IMR-90 (cell line): ENCODE data around the gene SIPA1L3. TPM values are rescaled to one million over a fixed set of nuclear protein-coding genes. Genes with fewer than 3 reads are reported as not detected.

Source experiments
- ATAC-seq: fragments of 200-7000 bp; cut with Tn5 transposase; 2 replicates; pipeline ENCODE4 v1.9.1; 2020; ENCODE audit warnings: low read depth, mild to moderate bottlenecking, moderate library complexity
- BruUV-seq: library from RNA; stranded (reverse); fragments of 400-500 nt; replicated peaks from 2 replicates; lab custom pipeline; 2021; lab: Mats Ljungman, UMichigan
- CTCF ChIA-PET: fragments of 300-600 bp; formaldehyde crosslinking; extraction: SDS; loops from one replicate; lab custom pipeline; 2021; ENCODE audit warnings: antibody characterized with exemption; lab: Yijun Ruan, JAX
- POLR2A ChIA-PET: fragments of 300-600 bp; sonication (Branson Sonifier 250); formaldehyde crosslinking; loops from one replicate; lab custom pipeline; 2022; ENCODE audit warnings: antibody characterized with exemption; ENCODE audit not compliant: unreplicated experiment; lab: Charles Lee
- DNase-seq: peaks from one replicate; pipeline ENCODE4 v3.0.0; 2013
- H2AFZ ChIP-seq: replicated peaks from 2 replicates; pipeline ENCODE3; 2013; ENCODE audit warnings: low read length, mild to moderate bottlenecking; ENCODE audit not compliant: poor library complexity
- H2AK5ac ChIP-seq: 2 replicates; pipeline ENCODE4 v1.6.1; 2013; ENCODE audit warnings: low read depth, low read length, inconsistent platforms
- H2AK9ac ChIP-seq: replicated peaks from 2 replicates; pipeline ENCODE3; 2013; ENCODE audit warnings: mild to moderate bottlenecking, low read depth, low read length, moderate library complexity; ENCODE audit not compliant: poor library complexity
- H2BK120ac ChIP-seq: 2 replicates; pipeline ENCODE4 v1.6.1; 2013; ENCODE audit warnings: low read depth, low read length, inconsistent platforms
- H2BK15ac ChIP-seq: 3 replicates; pipeline ENCODE4 v1.6.1; 2013; ENCODE audit warnings: low read depth, low read length, inconsistent platforms
- H2BK20ac ChIP-seq: 2 replicates; pipeline ENCODE4 v1.6.1; 2013; ENCODE audit warnings: low read depth, mild to moderate bottlenecking, inconsistent platforms, low read length, moderate library complexity
- H2BK5ac ChIP-seq: 2 replicates; pipeline ENCODE4 v1.6.1; 2013; ENCODE audit warnings: mild to moderate bottlenecking, low read depth, low read length, inconsistent platforms; ENCODE audit not compliant: poor library complexity, severe bottlenecking
- H3K14ac ChIP-seq: replicated peaks from 2 replicates; pipeline ENCODE4 v1.6.1; 2013; ENCODE audit warnings: low read depth, low read length, inconsistent platforms
- H3K18ac ChIP-seq: 2 replicates; pipeline ENCODE4 v1.6.1; 2013; ENCODE audit warnings: low read depth, low read length, control low read depth
- H3K23ac ChIP-seq: 2 replicates; pipeline ENCODE4 v1.6.1; 2013; ENCODE audit warnings: low read depth, low read length, inconsistent platforms
- H3K27ac ChIP-seq: 2 replicates; pipeline ENCODE4 v1.5.1; 2013; ENCODE audit warnings: mild to moderate bottlenecking, control low read depth, low read length; ENCODE audit not compliant: insufficient read depth
- H3K27me3 ChIP-seq: 2 replicates; pipeline ENCODE4 v1.6.1; 2013; ENCODE audit warnings: low read length; ENCODE audit not compliant: control insufficient read depth, insufficient read depth
- H3K36me3 ChIP-seq: 2 replicates; pipeline ENCODE4 v1.6.1; 2013; ENCODE audit warnings: low read length, mixed read lengths; ENCODE audit not compliant: control insufficient read depth, insufficient read depth
- H3K4ac ChIP-seq: 2 replicates; pipeline ENCODE4 v1.6.1; 2013; ENCODE audit warnings: low read depth, low read length, inconsistent platforms
- H3K4me1 ChIP-seq: 2 replicates; pipeline ENCODE4 v1.6.1; 2013; ENCODE audit warnings: low read length, mixed read lengths; ENCODE audit not compliant: control insufficient read depth, insufficient read depth
- H3K4me2 ChIP-seq: 2 replicates; pipeline ENCODE4 v1.6.1; 2013; ENCODE audit warnings: low read depth, mild to moderate bottlenecking, control low read depth, low read length, moderate library complexity
- H3K4me3 ChIP-seq: 2 replicates; pipeline ENCODE4 v1.5.1; 2013; ENCODE audit warnings: low read depth, mild to moderate bottlenecking, control low read depth, low read length, moderate library complexity; ENCODE audit not compliant: insufficient read depth
- H3K56ac ChIP-seq: 2 replicates; pipeline ENCODE4 v1.6.1; 2013; ENCODE audit warnings: low read length, inconsistent platforms; ENCODE audit not compliant: insufficient read depth; ENCODE audit errors: extremely low read depth
- H3K79me1 ChIP-seq, 2 experiments: 2 replicates each; pipeline ENCODE4 v1.6.1; 2013; ENCODE audit warnings: low read length in 2 of 2, inconsistent platforms in 1 of 2, low read depth in 1 of 2
- H3K9ac ChIP-seq: 2 replicates; pipeline ENCODE4 v1.6.1; 2013; ENCODE audit warnings: low read depth, low read length, control low read depth
- H3K9me1 ChIP-seq: 2 replicates; pipeline ENCODE4 v1.6.1; 2013; ENCODE audit warnings: low read length, inconsistent platforms; ENCODE audit not compliant: insufficient read depth
- H3K9me3 ChIP-seq: 2 replicates; pipeline ENCODE4 v1.6.1; 2013; ENCODE audit warnings: low read length; ENCODE audit not compliant: control insufficient read depth, insufficient read depth
- H4K20me1 ChIP-seq: 2 replicates; pipeline ENCODE4 v1.6.1; 2013; ENCODE audit warnings: low read length, inconsistent platforms; ENCODE audit not compliant: insufficient read depth
- H4K5ac ChIP-seq: 2 replicates; pipeline ENCODE4 v1.6.1; 2013; ENCODE audit warnings: mild to moderate bottlenecking, low read depth, low read length, control low read depth
- H4K8ac ChIP-seq, 2 experiments: 2 replicates each; pipeline ENCODE4 v1.6.1; 2013; ENCODE audit warnings: low read depth in 2 of 2, low read length in 2 of 2, control low read depth in 1 of 2, inconsistent platforms in 1 of 2
- H4K91ac ChIP-seq: 2 replicates; pipeline ENCODE4 v1.6.1; 2013; ENCODE audit warnings: low read depth, low read length, inconsistent platforms; ENCODE audit not compliant: insufficient read depth
- CEBPB ChIP-seq: IDR thresholded peaks from 2 replicates; pipeline ENCODE4 v1.6.1; 2012; ENCODE audit warnings: low read depth, low read length, improper control_type of control experiment
- CHD1 ChIP-seq: IDR thresholded peaks from 2 replicates; pipeline ENCODE4 v1.6.1; 2012; ENCODE audit warnings: low read depth, low read length, improper control_type of control experiment
- CTCF ChIP-seq: conservative IDR thresholded peaks from 2 replicates; pipeline ENCODE4 v1.5.1; 2012; ENCODE audit warnings: mild to moderate bottlenecking, low read depth, low read length, improper control_type of control experiment
- ELK1 ChIP-seq: fragments of 150-350 bp; IDR thresholded peaks from 2 replicates; pipeline ENCODE4 v1.6.1; 2016; ENCODE audit warnings: low read depth, mild to moderate bottlenecking, low read length, moderate library complexity, borderline replicate concordance
- FOS ChIP-seq: fragments of 150-350 bp; IDR thresholded peaks from 2 replicates; pipeline ENCODE4 v1.6.1; 2016; ENCODE audit warnings: low read depth, low read length
- MAFK ChIP-seq: IDR thresholded peaks from 2 replicates; pipeline ENCODE4 v1.6.1; 2012; ENCODE audit warnings: low read depth, low read length, improper control_type of control experiment
- MXI1 ChIP-seq: IDR thresholded peaks from 2 replicates; pipeline ENCODE4 v1.6.1; 2012; ENCODE audit warnings: low read depth, mild to moderate bottlenecking, low read length, moderate library complexity, borderline replicate concordance
- NFE2L2 ChIP-seq: fragments of 150-350 bp; IDR thresholded peaks from 2 replicates; pipeline ENCODE4 v1.6.1; 2016; ENCODE audit warnings: low read depth, mild to moderate bottlenecking, low read length
- POLR2A ChIP-seq: IDR thresholded peaks from 2 replicates; pipeline ENCODE4 v1.6.1; 2012; ENCODE audit warnings: mild to moderate bottlenecking, low read depth, low read length
- RAD21 ChIP-seq: IDR thresholded peaks from 2 replicates; pipeline ENCODE4 v1.6.1; 2012; ENCODE audit warnings: low read length, improper control_type of control experiment
- RCOR1 ChIP-seq: IDR thresholded peaks from 2 replicates; pipeline ENCODE4 v1.6.1; 2012; ENCODE audit warnings: mild to moderate bottlenecking, low read length, improper control_type of control experiment; ENCODE audit not compliant: insufficient replicate concordance
- RFX5 ChIP-seq: IDR thresholded peaks from 2 replicates; pipeline ENCODE4 v1.8.0; 2012; ENCODE audit warnings: low read depth, mild to moderate bottlenecking, low read length, moderate library complexity
- SMC3 ChIP-seq: fragments of 150-350 bp; IDR thresholded peaks from 2 replicates; pipeline ENCODE4 v1.6.1; 2016; ENCODE audit warnings: low read depth, mild to moderate bottlenecking, antibody characterized with exemption, low read length, moderate library complexity
- USF2 ChIP-seq: fragments of 150-350 bp; IDR thresholded peaks from 2 replicates; pipeline ENCODE4 v1.6.1; 2017; ENCODE audit warnings: mild to moderate bottlenecking, antibody characterized with exemption, low read length, low read depth
- WGBS, 2 experiments: methylation state at CpG; one replicate each; pipeline versions ENCODE4 v1.1.5 to v1.1.7; 2013; ENCODE audit warnings: missing lambda C conversion rate in 2 of 2; ENCODE audit not compliant: insufficient read length in 1 of 2; ENCODE audit errors: extremely low coverage in 2 of 2; 5-methylcytosine and 5-hydroxymethylcytosine counted together
- dilution Hi-C: fragments of 300-500 bp; cut with HindIII; formaldehyde crosslinking; loops from one replicate; pipeline ENCODE4 v1.14.3; 2018; ENCODE audit warnings: low sequenced_read_pairs; ENCODE audit not compliant: unreplicated experiment
- in situ Hi-C: fragments of 300-500 bp; cut with MboI; formaldehyde crosslinking; loops from 3 replicates; pipeline ENCODE4 v1.14.3; 2019; ENCODE audit warnings: low sequenced_read_pairs, inconsistent platforms, mixed read lengths
- intact Hi-C: fragments of 100-400 bp; cut with micrococcal nuclease; formaldehyde crosslinking; loops from 2 replicates; pipeline ENCODE4 v1.10.0; 2022
- polyA plus RNA-seq, 3 experiments: library from polyadenylated mRNA; depleted of rRNA; stranded (reverse); fragments of >200 nt; gene quantifications; 2 replicates each; pipeline ENCODE4 v1.2.3, GENCODE V29; 2012; ENCODE audit warnings: low replicate concordance in 1 of 3
- total RNA-seq: library from RNA; depleted of rRNA; stranded (reverse); fragments of >200 nt; gene quantifications from 2 replicates; pipeline ENCODE4 v1.2.3, GENCODE V29; 2012

Gene SIPA1L3
- total and polyA plus RNA-seq, 2 of the 4 experiments (the other 2 are of a cell fraction) = 4.1 to 9.4 TPM

GRCh38 chr19:38073841-38074685 lies 167.1 kb downstream of the SIPA1L3 start:
- 0 out of 2 replicates have a peak overlapping the region, but pooled peaks have one; percentile 8 for H2BK20ac ChIP-seq
- no peak overlapping the region for H3K14ac ChIP-seq
- no peak overlapping the region for H2AFZ ChIP-seq
- H3K79me1 ChIP-seq = peaks cover 41 to 76% of the 10 kb centered on the region in 2 experiments
- no peak overlapping the region for H3K23ac ChIP-seq
- no peak overlapping the region for H3K9ac ChIP-seq
- CTCF ChIA-PET = interaction anchor here (0.6 kb wide), 1 partner anchor 210 kb away, joined by 3 read pairs; no protein-coding TSS in a partner anchor
- no peak overlapping the region; the same call in 1 of the 2 replicates for H2AK5ac ChIP-seq
- H4K20me1 ChIP-seq = no peaks in the 10 kb centered on the region
- no peak overlapping the region for H3K4me2 ChIP-seq
- peaks cover 25% of the 10 kb centered on the region for H3K9me1 ChIP-seq
- no peaks in the 10 kb centered on the region for H3K36me3 ChIP-seq
- H3K4me1 ChIP-seq = peaks cover 10% of the 10 kb centered on the region
- DNase-seq (peak; percentile 19), ATAC-seq (no peak)
- peak overlapping the region; percentile 25 for H3K4ac ChIP-seq
- no peak overlapping the region for H3K18ac ChIP-seq
- H2BK15ac ChIP-seq = no peak overlapping the region
- no peak overlapping the region for H4K5ac ChIP-seq
- H4K8ac ChIP-seq = no peak overlapping the region
- no peak overlapping the region for H3K27ac ChIP-seq
- no TSS peak for BruUV-seq
- H3K56ac ChIP-seq = no peak overlapping the region
- no peaks in the 10 kb centered on the region for H3K27me3 ChIP-seq
- dilution Hi-C loops (no loop called here), intact Hi-C loops (no loop called here), in situ Hi-C loops (no loop called here)
- POLR2A ChIA-PET = no interaction called here
- WGBS, 2 experiments = 70% methylated on average over 3 of the region's 16 CpGs; no CpG with 5 or more reads in 1 of the 2 experiments
- H3K4me3 ChIP-seq = no peak overlapping the region
- H2AK9ac ChIP-seq = no peak overlapping the region
- H2BK120ac ChIP-seq = no peak overlapping the region
- H4K91ac ChIP-seq = no peak overlapping the region; the same call in 1 of the 2 replicates
- no peak overlapping the region for H2BK5ac ChIP-seq
- H3K9me3 ChIP-seq = peaks cover 3% of the 10 kb centered on the region; the same call in 1 of the 2 replicates
- TF ChIP-seq CHD1 (no peak), RCOR1 (no peak), FOS (no peak), RFX5 (no peak), CTCF (no peak), NFE2L2 (no peak), RAD21 (no peak), MAFK (no peak), POLR2A (no peak), ELK1 (no peak), MXI1 (no peak), SMC3 (no peak), USF2 (no peak), CEBPB (no peak)
